ENCODE results near the gene RPS6KA5. TPM values are rescaled to one million over a fixed set of nuclear protein-coding genes. Genes with fewer than 3 reads are reported as not detected.
A peak's percentile ranks its signal among the peaks of the same experiment; 100 is the strongest.

RPS6KA5 gene
- total and polyA plus RNA-seq, 10 donors, result 1.4 to 17.8 (median 8.5) TPM

DNA sequence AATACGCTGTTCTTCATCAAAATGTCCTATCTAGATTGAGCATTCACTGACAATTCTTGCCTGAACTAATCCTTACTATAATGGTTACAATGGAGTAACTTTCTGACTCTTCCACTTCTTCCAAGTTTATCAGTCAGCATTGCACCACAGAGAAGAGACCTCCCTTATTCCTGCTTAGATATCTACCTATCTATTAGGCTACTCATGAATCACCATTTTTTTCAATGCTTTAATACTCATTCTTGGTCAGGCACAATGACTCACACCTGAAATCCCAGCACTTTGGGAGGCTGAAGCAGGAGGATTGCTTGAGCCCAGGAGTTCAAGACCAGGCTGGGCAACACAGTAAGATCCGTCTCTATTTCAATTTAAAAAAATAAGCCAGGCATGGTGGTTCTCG lies 39.3 kb downstream of the RPS6KA5 start:
- no peak for DNase-seq
- H3K4me1 ChIP-seq, result peaks cover 11 to 43% (median 25%) of the 10 kb centered on the region in 6 donors

DNA sequence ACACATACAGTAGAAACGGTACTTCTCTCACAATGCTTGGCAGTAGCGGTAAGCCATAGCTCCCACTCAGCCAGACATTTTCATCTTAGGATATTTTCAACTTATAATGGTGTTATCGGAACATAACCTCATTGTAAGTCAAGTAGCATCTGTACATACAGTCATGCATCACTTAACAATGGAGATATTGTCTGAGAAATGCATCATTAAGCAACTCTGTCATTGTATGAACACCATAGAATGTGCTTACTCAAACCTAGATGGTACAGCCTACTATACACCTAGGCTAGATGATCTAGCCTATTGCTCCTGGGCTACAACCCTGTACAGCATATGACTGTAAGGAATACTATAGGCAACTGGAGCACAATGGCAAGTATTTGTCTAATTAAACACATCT lies 40.8 kb downstream of the RPS6KA5 start:
- TF ChIP-seq, protein P1, sequence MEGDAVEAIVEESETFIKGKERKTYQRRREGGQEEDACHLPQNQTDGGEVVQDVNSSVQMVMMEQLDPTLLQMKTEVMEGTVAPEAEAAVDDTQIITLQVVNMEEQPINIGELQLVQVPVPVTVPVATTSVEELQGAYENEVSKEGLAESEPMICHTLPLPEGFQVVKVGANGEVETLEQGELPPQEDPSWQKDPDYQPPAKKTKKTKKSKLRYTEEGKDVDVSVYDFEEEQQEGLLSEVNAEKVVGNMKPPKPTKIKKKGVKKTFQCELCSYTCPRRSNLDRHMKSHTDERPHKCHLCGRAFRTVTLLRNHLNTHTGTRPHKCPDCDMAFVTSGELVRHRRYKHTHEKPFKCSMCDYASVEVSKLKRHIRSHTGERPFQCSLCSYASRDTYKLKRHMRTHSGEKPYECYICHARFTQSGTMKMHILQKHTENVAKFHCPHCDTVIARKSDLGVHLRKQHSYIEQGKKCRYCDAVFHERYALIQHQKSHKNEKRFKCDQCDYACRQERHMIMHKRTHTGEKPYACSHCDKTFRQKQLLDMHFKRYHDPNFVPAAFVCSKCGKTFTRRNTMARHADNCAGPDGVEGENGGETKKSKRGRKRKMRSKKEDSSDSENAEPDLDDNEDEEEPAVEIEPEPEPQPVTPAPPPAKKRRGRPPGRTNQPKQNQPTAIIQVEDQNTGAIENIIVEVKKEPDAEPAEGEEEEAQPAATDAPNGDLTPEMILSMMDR (IDR thresholded peaks at IDR 0.05 in 8 of 11, conservative IDR thresholded peaks at IDR 0.05 in 3 of 11), result no peak
- TF ChIP-seq POLR2AphosphoS5 (IDR thresholded peaks at IDR 0.05) (no peak), POLR2A (IDR thresholded peaks at IDR 0.05) (no peak)
- Histone ChIP-seq H3K4me3 (no peak overlapping the region), H3K27me3 (replicated peaks in 1 of 7) (no peaks in the 10 kb centered on the region), H3K4me1 (peaks cover 11 to 40% (median 25%) of the 10 kb centered on the region in 6 donors), H3K9me3 (no peaks in the 10 kb centered on the region), H3K27ac (no peak overlapping the region), H3K36me3 (peaks cover 0 to 3% (median 0%) of the 10 kb centered on the region in 6 donors)
- intact Hi-C loops (cut with DNase I; ENCODE audit: low total_unique reads), result no loop called here
- WGBS, 5 donors, result 97 to 100% (median 99%) methylated on average over 3 of the region's 3 CpGs
- no peak for DNase-seq

More for the DNA sequence above, 39.3 kb downstream of the RPS6KA5 start:
- peaks cover 0 to 3% (median 0%) of the 10 kb centered on the region in 6 donors for H3K36me3 ChIP-seq
- TF ChIP-seq POLR2AphosphoS5 (IDR thresholded peaks at IDR 0.05) (no peak), POLR2A (IDR thresholded peaks at IDR 0.05) (no peak)
- TF ChIP-seq, protein P1 (IDR thresholded peaks at IDR 0.05 in 8 of 11, conservative IDR thresholded peaks at IDR 0.05 in 3 of 11), result no peak
- no peaks in the 10 kb centered on the region for H3K27me3 ChIP-seq (replicated peaks in 1 of 7)
- H3K9me3 ChIP-seq, result no peaks in the 10 kb centered on the region
- H3K4me3 ChIP-seq, result no peak overlapping the region
- intact Hi-C loops (cut with DNase I; ENCODE audit: low total_unique reads), result no loop called here
- H3K27ac ChIP-seq, result peak overlapping the region in 7 of 8 donors; percentile 86 to 91 (median 87)
- 96 to 100% (median 97%) methylated on average over 3 of the region's 3 CpGs for WGBS, 5 donors

DNA sequence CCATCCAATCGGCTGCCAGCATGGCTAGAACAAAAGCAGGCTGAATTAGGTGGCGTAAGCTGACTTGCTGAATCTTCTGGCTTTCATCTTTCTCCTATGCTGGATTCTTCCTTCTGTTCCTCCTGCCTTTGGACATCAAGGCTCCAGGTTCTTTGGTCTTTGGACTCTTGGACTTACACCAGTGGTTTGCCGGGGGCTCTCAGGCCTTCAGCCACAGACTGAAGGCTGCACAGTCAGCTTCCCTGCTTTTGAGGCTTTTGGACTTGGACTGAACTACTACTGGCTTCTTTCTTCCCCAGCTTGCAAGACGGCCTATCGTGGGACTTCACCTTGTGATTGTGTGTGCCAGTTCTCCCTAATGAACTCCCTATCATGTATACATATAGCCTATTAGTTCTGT lies 42.0 kb downstream of the RPS6KA5 start:
- WGBS, 5 donors, result 95 to 98% (median 96%) methylated on average over 5 of the region's 5 CpGs

DNA sequence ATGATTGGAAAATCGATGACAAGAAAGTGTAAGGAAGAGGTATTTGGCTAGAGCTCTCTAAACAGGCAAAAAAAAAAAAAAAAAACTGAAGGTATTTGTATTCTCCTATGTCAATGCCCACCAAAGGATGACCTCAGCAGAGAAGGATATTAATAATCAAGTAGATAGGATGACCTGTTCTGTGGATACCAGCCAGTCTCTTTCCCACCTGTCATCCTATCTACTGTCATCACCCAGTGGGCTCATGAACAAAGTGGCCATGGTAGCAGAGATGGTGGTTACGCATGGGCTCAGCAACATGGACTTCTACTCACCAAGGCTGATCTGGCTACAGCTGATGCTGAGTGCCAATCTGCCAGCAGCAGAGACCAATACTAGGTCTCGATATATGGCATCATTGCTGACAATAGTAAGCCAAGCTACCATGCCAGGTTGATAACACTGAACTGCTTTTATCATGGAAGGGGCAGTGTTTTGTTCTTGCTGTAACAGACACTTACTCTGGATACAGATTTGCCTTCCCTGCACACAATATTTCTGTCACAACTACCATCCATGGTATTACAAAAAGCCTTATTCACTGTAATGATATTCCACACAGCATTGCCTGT lies 43.5 kb downstream of the RPS6KA5 start:
- peaks cover 4 to 36% (median 24%) of the 10 kb centered on the region in 6 donors for H3K4me1 ChIP-seq
- no peaks in the 10 kb centered on the region for H3K9me3 ChIP-seq
- intact Hi-C loops (cut with DNase I; ENCODE audit: low total_unique reads), result no loop called here
- no peak overlapping the region for H3K27ac ChIP-seq
- 97 to 100% (median 100%) methylated on average over 3 of the region's 3 CpGs for WGBS, 5 donors
- TF ChIP-seq, protein P1 (IDR thresholded peaks at IDR 0.05 in 8 of 11, conservative IDR thresholded peaks at IDR 0.05 in 3 of 11), result no peak
- TF ChIP-seq POLR2A (IDR thresholded peaks at IDR 0.05) (no peak), POLR2AphosphoS5 (IDR thresholded peaks at IDR 0.05) (no peak)
- peaks cover 0 to 3% (median 0%) of the 10 kb centered on the region in 6 donors for H3K36me3 ChIP-seq
- no peak overlapping the region for H3K4me3 ChIP-seq
- DNase-seq, result no peak
- H3K27me3 ChIP-seq (replicated peaks in 1 of 7), result no peaks in the 10 kb centered on the region

More for the DNA sequence above, 42.0 kb downstream of the RPS6KA5 start:
- TF ChIP-seq POLR2AphosphoS5 (IDR thresholded peaks at IDR 0.05), result no peak
- TF ChIP-seq, protein P1 (IDR thresholded peaks at IDR 0.05 in 8 of 11, conservative IDR thresholded peaks at IDR 0.05 in 3 of 11), result no peak
- no peak for TF ChIP-seq POLR2A (IDR thresholded peaks at IDR 0.05)
- intact Hi-C loops (cut with DNase I; ENCODE audit: low total_unique reads), result no loop called here
- no peaks in the 10 kb centered on the region for H3K27me3 ChIP-seq (replicated peaks in 1 of 7)
- no peak overlapping the region for H3K27ac ChIP-seq
- no peaks in the 10 kb centered on the region for H3K9me3 ChIP-seq
- peaks cover 0 to 3% (median 0%) of the 10 kb centered on the region in 6 donors for H3K36me3 ChIP-seq
- no peak overlapping the region for H3K4me3 ChIP-seq
- no peak for DNase-seq
- peaks cover 11 to 36% (median 23%) of the 10 kb centered on the region in 6 donors for H3K4me1 ChIP-seq
